Left ventricle myocardium inferior (tissue), 1 donor: ENCODE results near the gene IL1A. TPM values are rescaled to one million over a fixed set of nuclear protein-coding genes. Genes with fewer than 3 reads are reported as not detected.
A peak's percentile ranks its signal among the peaks of the same experiment; 100 is the strongest.

Source experiments
- DNase-seq: peaks from one replicate; pipeline ENCODE4 v3.0.0-alpha.2; 2020
- H3K27ac ChIP-seq: fragments of 200-600 bp; replicated peaks from 2 replicates; pipeline ENCODE4 v1.8.0; 2021
- H3K27me3 ChIP-seq: fragments of 200-600 bp; 2 replicates; pipeline ENCODE4 v1.8.0; 2021; ENCODE audit warnings: low read depth
- H3K36me3 ChIP-seq: fragments of 200-600 bp; 2 replicates; pipeline ENCODE4 v1.8.0; 2021
- H3K4me1 ChIP-seq: fragments of 200-600 bp; 2 replicates; pipeline ENCODE4 v1.8.0; 2021
- H3K4me3 ChIP-seq: fragments of 200-600 bp; 2 replicates; pipeline ENCODE4 v1.8.0; 2021; ENCODE audit warnings: mild to moderate bottlenecking, moderate library complexity
- H3K9me3 ChIP-seq: fragments of 200-600 bp; replicated peaks from 2 replicates; pipeline ENCODE4 v1.8.0; 2021
- CTCF ChIP-seq: fragments of 200-600 bp; IDR thresholded peaks from 2 replicates; pipeline ENCODE4 v1.8.0; 2021; ENCODE audit warnings: antibody characterized with exemption, mild to moderate bottlenecking, borderline replicate concordance
- intact Hi-C: fragments of 100-400 bp; cut with micrococcal nuclease; formaldehyde crosslinking; loops from one replicate; pipeline ENCODE4 v1.11.0; 2022
- total RNA-seq: library from RNA; stranded (reverse); fragmentation: NEBNext Ultra II Directional; extraction: Animal tissue kit (Norgen Biotek cat#: 25700); gene quantifications from one replicate; pipeline ENCODE4 v1.2.1, GENCODE V29; 2021
- donor health status: DM: no; HTN: yes; CAD: no; lungs with severe emphysema.

The IL1A gene
- total RNA-seq, 1 donor from 2014 or later, result not detected

DNA sequence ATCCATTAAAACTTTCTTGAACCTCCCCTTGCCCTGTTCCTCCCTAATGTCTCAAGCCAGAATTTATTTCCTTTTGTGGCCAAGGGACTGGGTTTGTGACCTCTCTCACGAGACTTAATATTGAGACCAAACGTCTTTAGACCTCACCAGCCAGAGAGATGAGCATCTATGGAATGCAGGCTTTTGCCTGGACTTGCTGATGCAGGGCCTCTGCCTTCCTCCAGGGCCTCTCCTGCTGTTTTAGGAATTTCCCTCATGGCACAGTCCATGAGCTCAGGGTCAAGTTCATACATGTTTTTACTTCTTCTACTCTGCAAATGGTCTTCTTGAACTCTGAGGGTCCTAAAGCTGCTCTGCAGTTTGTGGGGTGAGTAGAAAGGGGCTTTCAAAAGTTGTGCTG lies 30.0 kb upstream of the IL1A start:
- no peak for TF ChIP-seq CTCF
- H3K27ac ChIP-seq, result no peak overlapping the region
- H3K36me3 ChIP-seq, result no peaks in the 10 kb centered on the region
- H3K4me1 ChIP-seq, result peaks cover 34% of the 10 kb centered on the region
- no peaks in the 10 kb centered on the region for H3K9me3 ChIP-seq
- H3K4me3 ChIP-seq, result no peak overlapping the region
- H3K27me3 ChIP-seq, result no peaks in the 10 kb centered on the region
- no peak for DNase-seq
- intact Hi-C loops, result no loop called here

GRCh38 chr2:112813280-112813966 lies 29.1 kb upstream of the IL1A start:
- Histone ChIP-seq H3K4me3 (no peak overlapping the region), H3K36me3 (no peaks in the 10 kb centered on the region), H3K27ac (peak overlapping the region; percentile 63), H3K4me1 (peaks cover 33% of the 10 kb centered on the region), H3K27me3 (no peaks in the 10 kb centered on the region), H3K9me3 (no peaks in the 10 kb centered on the region)
- no peak for TF ChIP-seq CTCF
- intact Hi-C loops, result loop anchor here (2.0 kb wide), 1 partner anchor 57 kb away; no protein-coding TSS in a partner anchor
- no peak for DNase-seq

- DNase-seq, result no peak
- intact Hi-C loops, result loop anchor here (2.0 kb wide), 1 partner anchor 58 kb away; no protein-coding TSS in a partner anchor
- TF ChIP-seq CTCF, result no peak
- H3K4me3 ChIP-seq, result no peak overlapping the region
- no peaks in the 10 kb centered on the region for H3K27me3 ChIP-seq
- peaks cover 27% of the 10 kb centered on the region for H3K4me1 ChIP-seq
- peaks cover 3% of the 10 kb centered on the region for H3K9me3 ChIP-seq
- peak overlapping the region; percentile 63 for H3K27ac ChIP-seq
- no peaks in the 10 kb centered on the region for H3K36me3 ChIP-seq
Observed at GRCh38 chr2:112812318-112813267, 28.3 kb upstream of the IL1A start.

DNA sequence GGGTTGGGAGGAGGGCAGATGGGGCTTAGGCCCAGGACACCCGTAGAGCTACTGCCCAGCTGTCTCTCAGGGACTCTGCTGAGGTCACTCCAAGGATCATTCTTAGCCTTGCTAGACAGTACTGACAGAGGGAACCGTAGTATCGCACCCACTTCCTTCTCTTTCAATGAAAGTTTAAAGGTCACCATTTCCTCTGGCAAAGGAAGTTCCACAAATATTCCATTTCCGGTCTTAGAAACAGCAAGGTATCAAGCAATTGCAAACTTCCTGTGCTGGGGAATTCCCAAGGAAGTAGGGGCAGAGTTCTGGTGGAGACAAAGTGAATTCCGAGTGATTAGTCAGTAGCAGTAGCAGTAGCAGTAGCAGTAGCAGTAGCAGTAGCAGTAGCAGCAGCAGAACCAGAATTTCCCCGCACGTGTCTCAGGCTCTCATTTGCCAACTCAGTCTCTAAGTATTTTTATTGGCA lies 27.6 kb upstream of the IL1A start:
- H3K27ac ChIP-seq, result peak overlapping the region; percentile 63
- no peaks in the 10 kb centered on the region for H3K27me3 ChIP-seq
- peaks cover 27% of the 10 kb centered on the region for H3K4me1 ChIP-seq
- H3K9me3 ChIP-seq, result peaks cover 9% of the 10 kb centered on the region
- intact Hi-C loops, result loop anchor here (2.0 kb wide), 1 partner anchor 59 kb away; no protein-coding TSS in a partner anchor
- no peak for TF ChIP-seq CTCF
- no peak overlapping the region for H3K4me3 ChIP-seq
- H3K36me3 ChIP-seq, result no peaks in the 10 kb centered on the region
- DNase-seq, result no peak

DNA sequence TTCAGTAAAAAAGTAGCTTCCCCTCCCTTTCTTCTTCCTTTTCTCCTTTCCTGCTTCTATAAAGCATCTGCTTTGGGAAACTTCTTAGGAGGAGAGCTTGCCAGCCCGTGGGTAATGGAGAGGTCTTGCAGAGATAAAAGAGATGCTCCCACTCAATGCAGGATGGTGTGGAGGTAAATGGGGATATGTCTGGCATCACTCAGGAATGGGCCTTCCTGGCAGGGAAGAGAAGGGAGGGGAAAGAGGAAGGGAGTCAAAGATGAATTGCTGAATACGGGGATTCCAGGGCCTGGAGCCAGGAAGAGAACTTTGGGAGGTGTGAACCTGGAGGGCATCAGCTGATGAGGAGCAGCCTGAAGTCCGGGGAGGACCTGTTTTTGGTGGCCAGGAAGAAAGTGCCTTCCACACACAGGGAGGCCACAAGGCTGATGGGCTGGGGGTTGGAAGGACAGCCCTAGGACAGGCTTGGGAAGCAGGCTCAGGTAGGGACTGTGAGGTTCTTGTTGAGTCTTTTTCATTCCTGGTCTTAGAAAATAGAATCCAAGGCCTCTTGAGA lies 27.1 kb upstream of the IL1A start:
- no peak for TF ChIP-seq CTCF
- H3K27ac ChIP-seq, result peak overlapping the region; percentile 63

More for the DNA sequence above, 27.1 kb upstream of the IL1A start:
- H3K4me3 ChIP-seq, result no peak overlapping the region
- intact Hi-C loops, result no loop called here
- H3K4me1 ChIP-seq, result peaks cover 27% of the 10 kb centered on the region
- H3K9me3 ChIP-seq, result peaks cover 9% of the 10 kb centered on the region
- no peaks in the 10 kb centered on the region for H3K36me3 ChIP-seq
- DNase-seq, result no peak
- H3K27me3 ChIP-seq, result no peaks in the 10 kb centered on the region
